ENCODE data around the gene TENT5C. TPM values are rescaled to one million over a fixed set of nuclear protein-coding genes. Genes with fewer than 3 reads are reported as not detected.

The TENT5C gene
- total and polyA plus RNA-seq, 2 of the 8 experiments (the other 6 are each of a cell fraction or from before 2014, with no cell fraction given) = 0.38 to 0.99 TPM

DNA sequence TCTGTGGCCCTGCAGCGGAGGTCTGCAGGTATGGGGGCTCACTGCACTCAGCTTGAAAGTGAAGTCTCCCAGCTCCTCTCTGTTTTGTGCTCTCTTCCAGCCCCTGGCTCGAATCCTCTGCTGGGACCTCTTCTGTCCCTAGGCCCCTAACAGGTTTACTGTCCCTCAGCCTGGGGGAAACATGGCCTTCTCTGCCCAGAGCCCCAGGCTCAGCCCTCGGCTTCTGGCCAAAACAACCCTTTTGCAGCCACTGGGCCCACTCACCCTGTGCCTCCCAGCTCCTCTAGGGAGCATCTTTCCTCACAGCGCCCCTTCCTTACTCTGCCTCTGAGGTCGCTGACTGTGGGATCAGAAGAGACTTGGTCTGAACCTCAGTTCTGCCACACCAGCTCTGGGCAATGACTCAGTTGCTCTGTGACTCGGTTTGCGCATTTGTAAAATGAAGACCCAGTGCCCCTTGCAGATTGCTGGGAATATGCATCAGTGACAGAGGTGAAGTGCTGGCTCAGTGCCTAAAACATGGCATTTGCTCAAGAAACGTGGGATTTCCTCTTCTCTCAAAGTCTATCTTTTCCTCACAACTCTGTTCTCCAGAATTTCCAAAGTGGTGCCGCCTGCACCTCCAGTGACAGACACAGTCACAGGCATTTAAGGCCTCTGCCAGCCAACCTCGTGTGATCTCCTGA is 26.5 kb upstream of the TENT5C start:
- Histone ChIP-seq H3K27me3 (replicated peaks in 1 of 4; ENCODE audit: control insufficient read depth in 3 of 4, extremely low read depth in 1 of 4, insufficient read depth in 3 of 4, low read length in 3 of 4) (no peaks in the 10 kb centered on the region), H3K79me2 (ENCODE audit: control insufficient read depth in 1 of 2, insufficient read depth in 2 of 2, low read length in 2 of 2) (no peaks in the 10 kb centered on the region; a peak in 1 of 4 replicates), H3K36me3 (ENCODE audit: control insufficient read depth in 2 of 4, insufficient read depth in 4 of 4, low read length in 3 of 4) (no peaks in the 10 kb centered on the region), H4K8ac (ENCODE audit: extremely low read depth, insufficient read depth, low read length) (no peak overlapping the region), H2AK5ac (ENCODE audit: low read depth, low read length) (no peak overlapping the region), H3K4me1 (replicated peaks in 1 of 4; ENCODE audit: control insufficient read depth in 3 of 4, insufficient read depth in 4 of 4, low read length in 3 of 4) (no peaks in the 10 kb centered on the region), H4K91ac (replicated peaks; ENCODE audit: insufficient read length, low read length) (no peak overlapping the region), H3K79me1 (ENCODE audit: low read depth, low read length) (no peaks in the 10 kb centered on the region), H3K23me2 (ENCODE audit: low read depth, low read length) (peaks cover 2% of the 10 kb centered on the region), H4K5ac (ENCODE audit: insufficient read length, low read depth, low read length) (no peak overlapping the region), H3K9ac (replicated peaks in 1 of 4; ENCODE audit: extremely low read depth in 1 of 4, low read depth in 3 of 4, low read length in 3 of 4) (no peak overlapping the region), H2BK5ac (ENCODE audit: low read depth, low read length) (no peak overlapping the region), H4K20me1 (replicated peaks in 1 of 2; ENCODE audit: control insufficient read depth in 1 of 2, insufficient read depth in 2 of 2, low read length in 2 of 2) (no peaks in the 10 kb centered on the region), H3K14ac (ENCODE audit: insufficient read length) (no peak overlapping the region), H2BK12ac (ENCODE audit: low read depth, low read length) (no peak overlapping the region), H3K23ac (ENCODE audit: insufficient read length) (no peak overlapping the region), H2BK15ac (ENCODE audit: low read length) (no peak overlapping the region), H3K4me2 (ENCODE audit: insufficient read depth in 1 of 2, low read depth in 2 of 2, low read length in 2 of 2) (no peak overlapping the region), H2BK20ac (ENCODE audit: low read length) (no peak overlapping the region), H3K4me3 (ENCODE audit: extremely low read depth in 1 of 4, insufficient read depth in 2 of 4, low read depth in 3 of 4, low read length in 4 of 4) (no peak overlapping the region), H3K9me3 (ENCODE audit: insufficient read depth in 2 of 2, low read depth in 1 of 2, low read length in 1 of 2) (no peaks in the 10 kb centered on the region), H3K4ac (replicated peaks; ENCODE audit: insufficient read length, low read depth, low read length) (no peak overlapping the region), H3K56ac (replicated peaks; ENCODE audit: insufficient read length, low read depth, low read length) (no peak overlapping the region), H3K27ac (ENCODE audit: low read depth, low read length) (no peak overlapping the region), H2AFZ (ENCODE audit: low read length) (no peak overlapping the region), H2BK120ac (replicated peaks; ENCODE audit: low read depth, low read length) (no peak overlapping the region), H3K18ac (ENCODE audit: extremely low read depth, low read length) (no peak overlapping the region)
- WGBS, 2 experiments (ENCODE audit: extremely low coverage in 1 of 2, insufficient coverage in 1 of 2, insufficient read length in 1 of 2, insufficient replicate concordance in 2 of 2, low coverage in 1 of 2, low lambda C conversion rate in 2 of 2, missing lambda C conversion rate in 1 of 2) = 90% methylated on average over 10 of the region's 10 CpGs; no CpG with 5 or more reads in 1 of the 2 experiments
- no peak for DNase-seq (ENCODE audit: low read depth in 1 of 2, low spot score in 2 of 2)
- FAIRE-seq = no peak
- POLR2A ChIA-PET (ENCODE audit: partially characterized antibody) = no interaction called here
- CTCF ChIA-PET (ENCODE audit: partially characterized antibody) = interaction anchor here (0.7 to 4.4 kb wide), 4 partner anchors 9 to 45 kb away, joined by 3 to 18 read pairs (median 7); no protein-coding TSS in a partner anchor
- TF ChIP-seq TEAD4 (IDR thresholded peaks at IDR 0.05; ENCODE audit: low read depth, low read length) (no peak), NRF1 (IDR thresholded peaks at IDR 0.05; ENCODE audit: low read depth, low read length) (no peak), CBX5 (IDR thresholded peaks at IDR 0.05; ENCODE audit: low read depth, low read length) (no peak), CTBP2 (IDR thresholded peaks at IDR 0.05; ENCODE audit: borderline replicate concordance, insufficient read depth, insufficient read length, low read length) (no peak), POU5F1 (IDR thresholded peaks at IDR 0.05; ENCODE audit: low read depth, low read length) (no peak), CHD2 (IDR thresholded peaks at IDR 0.05; ENCODE audit: low read length) (no peak), RBBP5 (IDR thresholded peaks at IDR 0.05; ENCODE audit: borderline replicate concordance, low read depth, low read length) (no peak), NANOG (IDR thresholded peaks at IDR 0.05; ENCODE audit: insufficient read depth, low read depth, low read length, poor library complexity, severe bottlenecking) (no peak), TAF7 (optimal IDR thresholded peaks at IDR 0.05; ENCODE audit: borderline replicate concordance, low read depth, low read length) (no peak)
